ENCODE results near the gene LRP1B.

The LRP1B gene

GRCh38 chr2:141065042-141065441 is 1065.8 kb downstream of the LRP1B start:
- no peak for ATAC-seq
- TF ChIP-seq ZNF70 (CRISPR knock-in tag; IDR thresholded peaks at IDR 0.05) (no peak), CSDC2 (CRISPR knock-in tag; IDR thresholded peaks at IDR 0.05) (no peak), ZNF565 (CRISPR knock-in tag; conservative IDR thresholded peaks at IDR 0.05; ENCODE audit: low read depth) (no peak), TOX (CRISPR knock-in tag; IDR thresholded peaks at IDR 0.05; ENCODE audit: borderline replicate concordance) (no peak), ARNTL (CRISPR knock-in tag; IDR thresholded peaks at IDR 0.05; ENCODE audit: borderline replicate concordance, low read depth) (no peak), ZFP30 (CRISPR knock-in tag; IDR thresholded peaks at IDR 0.05) (no peak), RARB (CRISPR knock-in tag; IDR thresholded peaks at IDR 0.05) (no peak), SNAI2 (CRISPR knock-in tag; IDR thresholded peaks at IDR 0.05) (no peak), PPARA (CRISPR knock-in tag; IDR thresholded peaks at IDR 0.05; ENCODE audit: borderline replicate concordance) (no peak), POU6F1 (CRISPR knock-in tag; IDR thresholded peaks at IDR 0.05; ENCODE audit: borderline replicate concordance, low read depth) (no peak), CSRNP3 (CRISPR knock-in tag; IDR thresholded peaks at IDR 0.05) (no peak), ESRRG (CRISPR knock-in tag; IDR thresholded peaks at IDR 0.05) (no peak)
- TF ChIP-seq, protein P1, sequence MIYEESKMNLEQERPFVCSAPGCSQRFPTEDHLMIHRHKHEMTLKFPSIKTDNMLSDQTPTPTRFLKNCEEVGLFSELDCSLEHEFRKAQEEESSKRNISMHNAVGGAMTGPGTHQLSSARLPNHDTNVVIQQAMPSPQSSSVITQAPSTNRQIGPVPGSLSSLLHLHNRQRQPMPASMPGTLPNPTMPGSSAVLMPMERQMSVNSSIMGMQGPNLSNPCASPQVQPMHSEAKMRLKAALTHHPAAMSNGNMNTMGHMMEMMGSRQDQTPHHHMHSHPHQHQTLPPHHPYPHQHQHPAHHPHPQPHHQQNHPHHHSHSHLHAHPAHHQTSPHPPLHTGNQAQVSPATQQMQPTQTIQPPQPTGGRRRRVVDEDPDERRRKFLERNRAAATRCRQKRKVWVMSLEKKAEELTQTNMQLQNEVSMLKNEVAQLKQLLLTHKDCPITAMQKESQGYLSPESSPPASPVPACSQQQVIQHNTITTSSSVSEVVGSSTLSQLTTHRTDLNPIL (CRISPR knock-in tag; IDR thresholded peaks at IDR 0.05; ENCODE audit: low read depth) = no peak

GRCh38 chr2:141063406-141063805 is 1067.4 kb downstream of the LRP1B start:
- TF ChIP-seq ISL1 (CRISPR knock-in tag; IDR thresholded peaks at IDR 0.05) = no peak
- no peak for TF ChIP-seq ZFP3 (CRISPR knock-in tag; IDR thresholded peaks at IDR 0.05)
- no peak for TF ChIP-seq TOX (CRISPR knock-in tag; IDR thresholded peaks at IDR 0.05; ENCODE audit: borderline replicate concordance)
- TF ChIP-seq PPARA (CRISPR knock-in tag; IDR thresholded peaks at IDR 0.05; ENCODE audit: borderline replicate concordance) = no peak
- no peak for TF ChIP-seq OSR1 (CRISPR knock-in tag; IDR thresholded peaks at IDR 0.05)
- TF ChIP-seq SNAI2 (CRISPR knock-in tag; IDR thresholded peaks at IDR 0.05) = no peak
- TF ChIP-seq CSRNP3 (CRISPR knock-in tag; IDR thresholded peaks at IDR 0.05) = no peak
- TF ChIP-seq RARB (CRISPR knock-in tag; IDR thresholded peaks at IDR 0.05) = no peak
- TF ChIP-seq, protein P2, sequence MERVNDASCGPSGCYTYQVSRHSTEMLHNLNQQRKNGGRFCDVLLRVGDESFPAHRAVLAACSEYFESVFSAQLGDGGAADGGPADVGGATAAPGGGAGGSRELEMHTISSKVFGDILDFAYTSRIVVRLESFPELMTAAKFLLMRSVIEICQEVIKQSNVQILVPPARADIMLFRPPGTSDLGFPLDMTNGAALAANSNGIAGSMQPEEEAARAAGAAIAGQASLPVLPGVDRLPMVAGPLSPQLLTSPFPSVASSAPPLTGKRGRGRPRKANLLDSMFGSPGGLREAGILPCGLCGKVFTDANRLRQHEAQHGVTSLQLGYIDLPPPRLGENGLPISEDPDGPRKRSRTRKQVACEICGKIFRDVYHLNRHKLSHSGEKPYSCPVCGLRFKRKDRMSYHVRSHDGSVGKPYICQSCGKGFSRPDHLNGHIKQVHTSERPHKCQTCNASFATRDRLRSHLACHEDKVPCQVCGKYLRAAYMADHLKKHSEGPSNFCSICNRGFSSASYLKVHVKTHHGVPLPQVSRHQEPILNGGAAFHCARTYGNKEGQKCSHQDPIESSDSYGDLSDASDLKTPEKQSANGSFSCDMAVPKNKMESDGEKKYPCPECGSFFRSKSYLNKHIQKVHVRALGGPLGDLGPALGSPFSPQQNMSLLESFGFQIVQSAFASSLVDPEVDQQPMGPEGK (CRISPR knock-in tag; IDR thresholded peaks at IDR 0.05; ENCODE audit: borderline replicate concordance) = no peak
- no peak for TF ChIP-seq BACH2 (CRISPR knock-in tag; IDR thresholded peaks at IDR 0.05; ENCODE audit: borderline replicate concordance)
- no peak for TF ChIP-seq TCF4 (CRISPR knock-in tag; IDR thresholded peaks at IDR 0.05; ENCODE audit: borderline replicate concordance)
- TF ChIP-seq ESRRG (CRISPR knock-in tag; IDR thresholded peaks at IDR 0.05) = no peak

GRCh38 chr2:141062443-141062842 is 1068.4 kb downstream of the LRP1B start:
- ATAC-seq = no peak
- TF ChIP-seq TCF4 (CRISPR knock-in tag; IDR thresholded peaks at IDR 0.05; ENCODE audit: borderline replicate concordance) = no peak
- no peak for TF ChIP-seq ESRRG (CRISPR knock-in tag; IDR thresholded peaks at IDR 0.05)
- TF ChIP-seq POU6F1 (CRISPR knock-in tag; IDR thresholded peaks at IDR 0.05; ENCODE audit: borderline replicate concordance, low read depth) = no peak
- no peak for TF ChIP-seq CSRNP3 (CRISPR knock-in tag; IDR thresholded peaks at IDR 0.05)
- TF ChIP-seq, protein P2 (CRISPR knock-in tag; IDR thresholded peaks at IDR 0.05; ENCODE audit: borderline replicate concordance) = no peak
- TF ChIP-seq TSHZ2 (CRISPR knock-in tag; IDR thresholded peaks at IDR 0.05) = no peak
- no peak for TF ChIP-seq PPARA (CRISPR knock-in tag; IDR thresholded peaks at IDR 0.05; ENCODE audit: borderline replicate concordance)
- TF ChIP-seq ZNF8 (CRISPR knock-in tag; IDR thresholded peaks at IDR 0.05) = no peak
- no peak for TF ChIP-seq ISL1 (CRISPR knock-in tag; IDR thresholded peaks at IDR 0.05)

More at GRCh38 chr2:141063406-141063805, 1067.4 kb downstream of the LRP1B start:
- ATAC-seq = no peak

All from SK-N-SH treated with all-trans-retinoic acid at 6 μM for 48 hours (cell line).